Effector CD4-positive, alpha-beta T cell (primary cell): ENCODE results near the gene TMEM107.
"Not testable (repeated sequence)": the region's sequence is repeated elsewhere in the genome, so short reads cannot be mapped to it uniquely, and the experiment has no call there.

Experiments
- DNase-seq: peaks from one replicate; pipeline ENCODE4 v3.0.0-alpha.2; 2020

TMEM107 gene

GRCh38 chr17:8189711-8190477, 13.7 kb upstream of the TMEM107 start, which contains the start of gene BORCS6:
Gene BORCS6, minus strand, starts transcription at chr17:8190180. Its CDS starts 40 bp downstream, at chr17:8190140.
- DNase-seq: peak; percentile 93

- no peak for DNase-seq
Measured at GRCh38 chr17:8189041-8189710, 13.0 kb upstream of the TMEM107 start.

- DNase-seq: no peak
Measured at GRCh38 chr17:8188263-8188839, 12.2 kb upstream of the TMEM107 start.

GRCh38 chr17:8187517-8188262, 11.5 kb upstream of the TMEM107 start:
- DNase-seq: peak; percentile 76

GRCh38 chr17:8186787-8187516, 10.8 kb upstream of the TMEM107 start:
- peak; percentile 75 for DNase-seq

GRCh38 chr17:8186446-8186786, 10.2 kb upstream of the TMEM107 start:
- DNase-seq: no peak

- DNase-seq: peak; percentile 83
Measured at GRCh38 chr17:8185582-8186445, 9.6 kb upstream of the TMEM107 start.

GRCh38 chr17:8176998-8177731, 985 bp upstream of the TMEM107 start:
- no peak for DNase-seq

GRCh38 chr17:8175795-8176196, 384 bp downstream of the TMEM107 start:
- no peak for DNase-seq

- no peak for DNase-seq
Measured at GRCh38 chr17:8173871-8174322, 2.3 kb downstream of the TMEM107 start.

GRCh38 chr17:8173056-8173870, 2.9 kb downstream of the TMEM107 start:
- DNase-seq: peak; percentile 76

- not testable (repeated sequence) for DNase-seq
Measured at GRCh38 chr17:8170186-8170585, 6.0 kb downstream of the TMEM107 start.

GRCh38 chr17:8167526-8167925, 8.7 kb downstream of the TMEM107 start:
- no peak for DNase-seq

GRCh38 chr17:8166731-8167130, 9.4 kb downstream of the TMEM107 start:
- no peak for DNase-seq

GRCh38 chr17:8164815-8165131, 11.4 kb downstream of the TMEM107 start:
- DNase-seq: peak; percentile 11

GRCh38 chr17:8163978-8164814, 12.0 kb downstream of the TMEM107 start:
- peak; percentile 63 for DNase-seq

- peak; percentile 6 for DNase-seq
Measured at GRCh38 chr17:8162997-8163977, 12.9 kb downstream of the TMEM107 start.
